OCI-LY1 (cell line): ENCODE measurements around the gene PCBP4.

Experiments used
- H2AFZ ChIP-seq: fragments of 200-600 bp; sonication (generic), shearing (Covaris generic); 2 replicates; pipeline ENCODE4 v1.6.0; 2014; ENCODE audit warnings: antibody characterized with exemption, mild to moderate bottlenecking, low read length
- H3F3A ChIP-seq: fragments of 200-600 bp; sonication (generic), shearing (Covaris generic); 2 replicates; pipeline ENCODE4 v1.6.0; 2014; ENCODE audit warnings: mild to moderate bottlenecking, antibody characterized with exemption, low read length, moderate library complexity; ENCODE audit not compliant: insufficient read depth
- H3K27ac ChIP-seq: fragments of 200-600 bp; sonication (generic); 2 replicates; pipeline ENCODE4 v1.5.1; 2014; ENCODE audit warnings: low read length, mixed run types, mild to moderate bottlenecking, low read depth; ENCODE audit not compliant: poor library complexity, severe bottlenecking
- H3K27me3 ChIP-seq: fragments of 200-600 bp; sonication (generic); 2 replicates; pipeline ENCODE4 v1.6.0; 2014; ENCODE audit warnings: antibody characterized with exemption, mild to moderate bottlenecking, low read length, moderate library complexity; ENCODE audit not compliant: insufficient read depth
- H3K36me3 ChIP-seq: fragments of 200-600 bp; sonication (generic); 2 replicates; pipeline ENCODE4 v1.6.1; 2014; ENCODE audit warnings: mild to moderate bottlenecking, antibody characterized with exemption, low read length, moderate library complexity, mixed read lengths; ENCODE audit not compliant: insufficient read depth
- H3K4me1 ChIP-seq: fragments of 200-600 bp; sonication (generic); 2 replicates; pipeline ENCODE4 v1.5.1; 2014; ENCODE audit warnings: mild to moderate bottlenecking, low read length, moderate library complexity; ENCODE audit not compliant: insufficient read depth, severe bottlenecking
- H3K4me2 ChIP-seq: fragments of 200-600 bp; sonication (generic), shearing (Covaris generic); 2 replicates; pipeline ENCODE4 v1.6.1; 2014; ENCODE audit warnings: low read length
- H3K4me3 ChIP-seq: fragments of 200-600 bp; sonication (generic); 2 replicates; pipeline ENCODE4 v1.5.1; 2014; ENCODE audit warnings: low read length, low read depth, mild to moderate bottlenecking, mixed read lengths; ENCODE audit not compliant: poor library complexity, severe bottlenecking
- H3K79me2 ChIP-seq: fragments of 200-600 bp; shearing (Covaris generic); 2 replicates; pipeline ENCODE4 v1.6.1; 2016; ENCODE audit warnings: mixed run types, low read length, mixed read lengths; ENCODE audit not compliant: insufficient read depth
- H3K9ac ChIP-seq: fragments of 200-600 bp; sonication (generic), shearing (Covaris generic); 2 replicates; pipeline ENCODE4 v1.6.1; 2014; ENCODE audit warnings: mild to moderate bottlenecking, low read length, mixed read lengths
- H3K9me2 ChIP-seq: fragments of 200-600 bp; sonication (generic), shearing (Covaris generic); 2 replicates; pipeline ENCODE4 v1.6.1; 2014; ENCODE audit warnings: low read depth, mild to moderate bottlenecking, low read length, mixed read lengths
- H3K9me3 ChIP-seq: fragments of 200-600 bp; shearing (Covaris generic); 2 replicates; pipeline ENCODE4 v1.6.1; 2014; ENCODE audit warnings: low read length, mixed read lengths
- H4K20me1 ChIP-seq: fragments of 200-600 bp; sonication (generic), shearing (Covaris generic); 2 replicates; pipeline ENCODE4 v1.6.0; 2016; ENCODE audit warnings: mild to moderate bottlenecking, low read length; ENCODE audit not compliant: insufficient read depth
- CTCF ChIP-seq: fragments of 200-600 bp; sonication (generic), shearing (Covaris generic); IDR thresholded peaks from 2 replicates; pipeline ENCODE4 v1.5.1; 2017; ENCODE audit warnings: mild to moderate bottlenecking, antibody characterized with exemption, low read length, moderate library complexity, mixed read lengths
- EZH2 ChIP-seq: fragments of 200-600 bp; sonication (generic), shearing (Covaris generic); IDR thresholded peaks from 2 replicates; pipeline ENCODE4 v1.8.0; 2017; ENCODE audit warnings: borderline replicate concordance, mixed run types, mild to moderate bottlenecking, antibody characterized with exemption, low read length, moderate library complexity, mixed read lengths

Gene PCBP4

DNA sequence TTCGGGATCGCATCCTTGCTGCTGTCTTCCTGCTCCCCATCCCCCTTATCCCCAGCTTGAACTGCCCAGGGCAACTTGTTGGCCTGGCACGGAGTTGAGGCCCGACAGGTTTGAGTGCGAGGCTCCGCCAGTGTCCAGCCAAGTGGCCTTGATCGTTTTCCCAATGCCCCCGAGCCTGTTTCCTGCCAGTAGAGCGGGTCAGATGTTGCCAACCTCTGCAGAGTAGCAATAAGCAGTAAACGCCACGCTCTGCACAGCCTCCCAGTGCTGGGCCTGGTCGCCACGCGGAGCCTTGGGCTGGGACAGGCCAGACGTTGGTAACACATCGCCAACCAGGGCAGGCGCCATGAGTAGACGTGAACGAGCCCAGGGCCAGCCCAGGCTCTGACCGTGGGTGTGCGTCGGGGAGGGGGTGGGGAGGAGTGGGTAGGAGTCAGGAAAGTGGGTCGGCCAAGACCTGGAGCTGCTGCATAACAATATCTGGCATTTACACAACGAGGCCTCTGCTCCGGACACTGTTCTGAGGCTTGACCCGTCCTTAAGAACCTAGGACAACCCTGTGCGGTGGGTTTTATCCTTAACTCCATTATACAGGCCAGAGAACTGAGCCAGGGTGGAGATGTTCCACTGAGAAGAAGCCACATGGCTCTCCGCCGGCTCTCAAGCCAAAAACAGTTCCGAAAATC, 7.2 kb upstream of the PCBP4 start:
- Histone ChIP-seq H3K9me3 (no peaks in the 10 kb centered on the region), H3K27me3 (no peaks in the 10 kb centered on the region), H3K27ac (peak overlapping the region; percentile 85), H3K79me2 (no peaks in the 10 kb centered on the region), H3K4me3 (peak overlapping the region; percentile 98), H3K9ac (peak overlapping the region; percentile 99), H2AFZ (no peak overlapping the region), H3K4me2 (peak overlapping the region; percentile 86), H4K20me1 (no peaks in the 10 kb centered on the region), H3K4me1 (peaks cover 38% of the 10 kb centered on the region), H3K36me3 (peaks cover 16% of the 10 kb centered on the region), H3K9me2 (no peaks in the 10 kb centered on the region), H3F3A (0 out of 2 replicates have a peak, but pooled peaks cover 8% of the 10 kb centered on the region)
- TF ChIP-seq CTCF: no peak
- TF ChIP-seq EZH2: no peak

DNA sequence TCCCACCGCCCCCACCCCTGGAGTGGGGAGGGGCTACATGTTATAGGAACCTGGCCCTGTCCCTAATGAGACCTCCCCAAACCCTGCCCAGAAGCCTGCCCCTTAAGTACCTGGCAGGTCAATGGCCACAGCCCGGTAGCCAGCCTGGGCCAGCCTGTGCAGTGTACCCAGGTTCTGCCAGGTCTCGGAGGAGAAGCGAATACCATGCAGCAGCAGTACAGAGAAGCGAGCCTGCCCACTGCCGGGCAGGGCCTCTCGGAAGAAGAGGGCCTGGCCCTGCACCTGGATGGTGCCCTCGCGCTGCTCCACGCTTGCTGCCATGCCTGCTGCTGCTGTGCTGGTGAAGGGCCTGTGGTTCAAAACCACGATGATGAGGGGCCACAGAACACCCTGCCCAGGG, 4.1 kb upstream of the PCBP4 start:
- H3K4me3 ChIP-seq: no peak overlapping the region
- no peaks in the 10 kb centered on the region for H3K9me2 ChIP-seq
- H3K9ac ChIP-seq: no peak overlapping the region
- H3K36me3 ChIP-seq: peaks cover 26% of the 10 kb centered on the region
- no peaks in the 10 kb centered on the region for H3K9me3 ChIP-seq
- no peaks in the 10 kb centered on the region for H4K20me1 ChIP-seq
- no peaks in the 10 kb centered on the region for H3K79me2 ChIP-seq
- H3K27ac ChIP-seq: no peak overlapping the region
- no peaks in the 10 kb centered on the region for H3F3A ChIP-seq
- no peak overlapping the region for H3K4me2 ChIP-seq
- TF ChIP-seq EZH2: no peak
- TF ChIP-seq CTCF: no peak
- no peak overlapping the region for H2AFZ ChIP-seq
- H3K27me3 ChIP-seq: no peaks in the 10 kb centered on the region
- peaks cover 32% of the 10 kb centered on the region for H3K4me1 ChIP-seq

GRCh38 chr3:51970606-51971300, 3.5 kb upstream of the PCBP4 start:
- Histone ChIP-seq H3K9ac (no peak overlapping the region), H3K27me3 (no peaks in the 10 kb centered on the region), H3K79me2 (no peaks in the 10 kb centered on the region), H3F3A (no peaks in the 10 kb centered on the region), H3K9me3 (no peaks in the 10 kb centered on the region), H3K36me3 (peaks cover 26% of the 10 kb centered on the region), H4K20me1 (no peaks in the 10 kb centered on the region), H3K4me3 (no peak overlapping the region), H3K4me1 (peaks cover 26% of the 10 kb centered on the region), H3K9me2 (no peaks in the 10 kb centered on the region), H2AFZ (no peak overlapping the region), H3K27ac (no peak overlapping the region), H3K4me2 (no peak overlapping the region)
- TF ChIP-seq EZH2: no peak
- no peak for TF ChIP-seq CTCF
